NCI-H82 treated with DMSO at 0.1 percent for 48 hours (cell line): Measurements from ENCODE around the gene SPATA12.

ENCODE experiments used
- DNase-seq: peaks from one replicate; lab custom pipeline; 2025; ENCODE audit not compliant: unreplicated experiment; lab: John Stamatoyannopoulos, UW

Gene SPATA12

GRCh38 chr3:57052662-57053061, 7.8 kb upstream of the SPATA12 start:
- no peak for DNase-seq

GRCh38 chr3:57053122-57053521, 7.3 kb upstream of the SPATA12 start:
- no peak for DNase-seq

- DNase-seq: no peak
Observed at GRCh38 chr3:57057351-57057750, 3.1 kb upstream of the SPATA12 start.

GRCh38 chr3:57059411-57059810, 1.1 kb upstream of the SPATA12 start:
- DNase-seq: no peak

- no peak for DNase-seq
Observed at GRCh38 chr3:57061556-57061955, 1.1 kb downstream of the SPATA12 start.

- DNase-seq: no peak
Observed at GRCh38 chr3:57062101-57062631, 1.7 kb downstream of the SPATA12 start.

GRCh38 chr3:57063032-57063431, 2.6 kb downstream of the SPATA12 start:
- DNase-seq: no peak

- no peak for DNase-seq
Observed at GRCh38 chr3:57064001-57064400, 3.5 kb downstream of the SPATA12 start.

- DNase-seq: no peak
Observed at GRCh38 chr3:57064572-57064971, 4.1 kb downstream of the SPATA12 start.

- DNase-seq: no peak
Observed at GRCh38 chr3:57065588-57065987, 5.1 kb downstream of the SPATA12 start.

- DNase-seq: no peak
Observed at GRCh38 chr3:57066471-57066870, 6.0 kb downstream of the SPATA12 start.

GRCh38 chr3:57068437-57069089, 8.1 kb downstream of the SPATA12 start:
- DNase-seq: no peak

- no peak for DNase-seq
Observed at GRCh38 chr3:57069503-57069902, 9.0 kb downstream of the SPATA12 start.

- DNase-seq: no peak
Observed at GRCh38 chr3:57073628-57074027, 13.2 kb downstream of the SPATA12 start.

- no peak for DNase-seq
Observed at GRCh38 chr3:57074135-57074534, 13.7 kb downstream of the SPATA12 start.

- DNase-seq: no peak
Observed at GRCh38 chr3:57076422-57076951, 16.0 kb downstream of the SPATA12 start.

GRCh38 chr3:57077630-57078343, 17.3 kb downstream of the SPATA12 start:
- DNase-seq: no peak

- no peak for DNase-seq
Observed at GRCh38 chr3:57078344-57078634, 17.8 kb downstream of the SPATA12 start.

GRCh38 chr3:57078635-57079473, 18.4 kb downstream of the SPATA12 start:
- no peak for DNase-seq

GRCh38 chr3:57079474-57079831, 19.0 kb downstream of the SPATA12 start:
- DNase-seq: no peak

GRCh38 chr3:57080171-57080570, 19.7 kb downstream of the SPATA12 start:
- DNase-seq: no peak

GRCh38 chr3:57081173-57081572, 20.7 kb downstream of the SPATA12 start:
- no peak for DNase-seq
